DOHH2 (cell line): Measurements from ENCODE around the gene PHF21B.

Source experiments
- H3F3A ChIP-seq: fragments of 200-600 bp; sonication (generic), shearing (Covaris generic); 2 replicates; pipeline ENCODE4 v1.6.0; 2016; ENCODE audit warnings: antibody characterized with exemption, mild to moderate bottlenecking; ENCODE audit not compliant: control insufficient read depth, insufficient read depth
- H3K27ac ChIP-seq: fragments of 200-600 bp; sonication (generic); 2 replicates; pipeline ENCODE4 v1.5.1; 2014; ENCODE audit warnings: low read depth, mild to moderate bottlenecking, low read length, moderate library complexity
- H3K27me3 ChIP-seq: fragments of 200-600 bp; sonication (generic); 2 replicates; pipeline ENCODE4 v1.6.1; 2014; ENCODE audit warnings: mild to moderate bottlenecking, low read length, mixed read lengths; ENCODE audit not compliant: control insufficient read depth
- H3K36me3 ChIP-seq: fragments of 200-600 bp; sonication (generic); 2 replicates; pipeline ENCODE4 v1.6.1; 2014; ENCODE audit warnings: mild to moderate bottlenecking, low read length, moderate library complexity, mixed read lengths; ENCODE audit not compliant: control insufficient read depth
- H3K4me1 ChIP-seq: fragments of 200-600 bp; sonication (generic); 2 replicates; pipeline ENCODE4 v1.6.1; 2014; ENCODE audit warnings: mild to moderate bottlenecking, low read length, mixed read lengths; ENCODE audit not compliant: control insufficient read depth
- H3K4me2 ChIP-seq: fragments of 200-600 bp; sonication (generic); 2 replicates; pipeline ENCODE4 v1.6.0; 2014; ENCODE audit warnings: mild to moderate bottlenecking, low read length, moderate library complexity
- H3K4me3 ChIP-seq: fragments of 200-600 bp; sonication (generic); 2 replicates; pipeline ENCODE4 v1.5.1; 2014; ENCODE audit warnings: mild to moderate bottlenecking, low read length, mixed read lengths
- H3K79me2 ChIP-seq: fragments of 200-600 bp; sonication (generic); 2 replicates; pipeline ENCODE4 v1.6.1; 2014; ENCODE audit warnings: mild to moderate bottlenecking, low read length, mixed read lengths; ENCODE audit not compliant: control insufficient read depth
- H3K9me2 ChIP-seq: fragments of 200-600 bp; sonication (generic); replicated peaks from 2 replicates; pipeline ENCODE4 v1.6.1; 2014; ENCODE audit warnings: mild to moderate bottlenecking, low read length, mixed read lengths; ENCODE audit not compliant: control insufficient read depth
- H3K9me3 ChIP-seq: fragments of 200-600 bp; sonication (generic); 2 replicates; pipeline ENCODE4 v1.6.1; 2014; ENCODE audit warnings: antibody characterized with exemption, low read length, mixed read lengths; ENCODE audit not compliant: control insufficient read depth, insufficient read depth
- H4K20me1 ChIP-seq: fragments of 200-600 bp; sonication (generic); 2 replicates; pipeline ENCODE4 v1.6.0; 2014; ENCODE audit warnings: low read depth, mild to moderate bottlenecking, antibody characterized with exemption, low read length, moderate library complexity; ENCODE audit not compliant: control insufficient read depth, insufficient read depth
- EZH2phosphoT487 ChIP-seq: fragments of 200-600 bp; sonication (generic); IDR thresholded peaks from 2 replicates; pipeline ENCODE4 v1.6.1; 2017; ENCODE audit warnings: borderline replicate concordance, mild to moderate bottlenecking, antibody characterized with exemption, low read length, moderate library complexity, mixed read lengths
- TF ChIP-seq, protein P1 (sequence below): fragments of 200-600 bp; sonication (generic); IDR thresholded peaks from one replicate; pipeline ENCODE4 v1.5.1; 2014; ENCODE audit warnings: antibody characterized with exemption, mild to moderate bottlenecking, low read depth, low read length; ENCODE audit not compliant: poor library complexity, severe bottlenecking

Gene PHF21B

DNA sequence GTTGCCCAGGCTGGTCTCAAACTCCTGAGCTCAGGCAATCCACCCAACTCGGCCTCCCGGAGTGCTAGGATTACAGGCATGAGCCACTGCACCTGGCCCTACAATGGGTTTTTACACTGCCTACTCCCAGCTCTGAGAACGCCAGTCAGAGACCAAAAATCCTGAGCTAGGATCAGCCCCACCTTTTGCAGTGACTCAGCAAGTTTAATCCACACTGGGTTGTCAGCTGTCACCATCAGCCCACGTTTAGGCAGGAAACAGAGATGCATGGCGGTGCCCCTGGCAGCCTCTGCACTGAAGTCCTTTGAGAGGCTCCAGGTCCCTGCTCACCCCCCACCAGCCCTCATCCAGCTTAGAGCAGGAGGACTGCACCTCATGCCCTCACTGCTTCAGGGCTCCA lies 139.8 kb downstream of the PHF21B start:
- TF ChIP-seq, protein P1, sequence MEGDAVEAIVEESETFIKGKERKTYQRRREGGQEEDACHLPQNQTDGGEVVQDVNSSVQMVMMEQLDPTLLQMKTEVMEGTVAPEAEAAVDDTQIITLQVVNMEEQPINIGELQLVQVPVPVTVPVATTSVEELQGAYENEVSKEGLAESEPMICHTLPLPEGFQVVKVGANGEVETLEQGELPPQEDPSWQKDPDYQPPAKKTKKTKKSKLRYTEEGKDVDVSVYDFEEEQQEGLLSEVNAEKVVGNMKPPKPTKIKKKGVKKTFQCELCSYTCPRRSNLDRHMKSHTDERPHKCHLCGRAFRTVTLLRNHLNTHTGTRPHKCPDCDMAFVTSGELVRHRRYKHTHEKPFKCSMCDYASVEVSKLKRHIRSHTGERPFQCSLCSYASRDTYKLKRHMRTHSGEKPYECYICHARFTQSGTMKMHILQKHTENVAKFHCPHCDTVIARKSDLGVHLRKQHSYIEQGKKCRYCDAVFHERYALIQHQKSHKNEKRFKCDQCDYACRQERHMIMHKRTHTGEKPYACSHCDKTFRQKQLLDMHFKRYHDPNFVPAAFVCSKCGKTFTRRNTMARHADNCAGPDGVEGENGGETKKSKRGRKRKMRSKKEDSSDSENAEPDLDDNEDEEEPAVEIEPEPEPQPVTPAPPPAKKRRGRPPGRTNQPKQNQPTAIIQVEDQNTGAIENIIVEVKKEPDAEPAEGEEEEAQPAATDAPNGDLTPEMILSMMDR: no peak
- no peak for TF ChIP-seq EZH2phosphoT487
- Histone ChIP-seq H3K27ac (no peak overlapping the region), H3K27me3 (no peaks in the 10 kb centered on the region), H3K9me2 (no peaks in the 10 kb centered on the region), H3K9me3 (peaks cover 6% of the 10 kb centered on the region; the same call in 1 of the 2 replicates), H3K79me2 (no peaks in the 10 kb centered on the region), H4K20me1 (no peaks in the 10 kb centered on the region), H3K4me2 (no peak overlapping the region), H3K4me3 (no peak overlapping the region), H3K36me3 (no peaks in the 10 kb centered on the region), H3F3A (no peaks in the 10 kb centered on the region), H3K4me1 (no peaks in the 10 kb centered on the region)

GRCh38 chr22:44869196-44869595 lies 140.6 kb downstream of the PHF21B start:
- Histone ChIP-seq H3F3A (no peaks in the 10 kb centered on the region), H3K27me3 (no peaks in the 10 kb centered on the region)

DNA sequence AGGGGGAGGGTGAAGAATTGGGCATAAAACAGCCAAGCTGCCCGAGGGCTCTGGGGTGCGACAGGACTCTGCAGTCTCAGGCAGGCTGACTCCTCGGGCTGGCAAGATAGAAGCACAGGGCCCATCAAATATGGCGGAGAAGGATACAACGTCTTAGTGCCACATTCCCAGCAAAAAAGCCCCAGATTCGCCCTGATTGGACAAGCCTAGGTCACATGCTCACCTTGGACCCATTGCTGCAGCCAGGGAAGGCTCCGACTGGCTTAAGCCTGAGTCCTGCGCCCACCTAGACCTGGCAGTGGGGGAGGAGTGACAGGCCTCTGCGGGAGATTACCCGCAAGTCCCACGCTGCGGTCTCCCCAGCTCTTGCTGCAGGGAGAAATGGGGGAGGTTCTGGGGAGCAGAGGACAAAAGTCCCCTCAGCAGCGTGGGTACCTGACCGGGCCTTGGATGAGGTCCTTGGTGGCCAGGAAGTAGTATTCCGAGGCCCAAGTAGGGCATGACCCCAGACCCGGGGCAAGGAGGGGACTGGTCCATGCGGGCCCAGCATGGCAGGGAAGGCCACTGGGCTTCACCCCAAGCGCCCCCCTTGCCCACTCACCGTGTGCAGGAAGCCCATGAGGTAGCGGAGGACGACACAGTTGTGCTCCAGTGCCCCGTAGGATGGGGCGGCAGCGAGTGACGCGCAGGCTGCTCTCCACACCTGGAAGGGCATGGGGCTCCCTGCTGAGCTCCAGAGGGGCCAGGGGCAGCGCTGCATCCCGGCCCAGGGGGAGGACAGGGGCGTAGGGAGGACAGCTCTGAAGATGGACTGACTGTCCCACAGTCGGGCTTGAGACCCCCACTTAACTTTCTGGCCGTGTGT lies 144.4 kb downstream of the PHF21B start:
- Histone ChIP-seq H3K36me3 (no peaks in the 10 kb centered on the region), H3K4me3 (no peak overlapping the region), H3K79me2 (no peaks in the 10 kb centered on the region), H3K4me1 (no peaks in the 10 kb centered on the region), H4K20me1 (no peaks in the 10 kb centered on the region), H3K4me2 (no peak overlapping the region), H3K9me3 (no peaks in the 10 kb centered on the region), H3K27me3 (no peaks in the 10 kb centered on the region), H3K9me2 (no peaks in the 10 kb centered on the region), H3F3A (no peaks in the 10 kb centered on the region), H3K27ac (no peak overlapping the region)
- TF ChIP-seq, protein P1: no peak
- no peak for TF ChIP-seq EZH2phosphoT487

More at GRCh38 chr22:44869196-44869595, 140.6 kb downstream of the PHF21B start:
- no peaks in the 10 kb centered on the region for H4K20me1 ChIP-seq
- H3K9me3 ChIP-seq: peaks cover 6% of the 10 kb centered on the region; the same call in 1 of the 2 replicates
- no peaks in the 10 kb centered on the region for H3K9me2 ChIP-seq
- no peak overlapping the region for H3K4me2 ChIP-seq
- no peak for TF ChIP-seq EZH2phosphoT487
- TF ChIP-seq, protein P1: no peak
- no peaks in the 10 kb centered on the region for H3K79me2 ChIP-seq
- H3K27ac ChIP-seq: no peak overlapping the region
- no peaks in the 10 kb centered on the region for H3K4me1 ChIP-seq
- H3K36me3 ChIP-seq: no peaks in the 10 kb centered on the region
- H3K4me3 ChIP-seq: no peak overlapping the region
